GM18873 (cell line): ENCODE results near the gene NRK.
"Not testable (repeated sequence)": the region's sequence is repeated elsewhere in the genome, so short reads cannot be mapped to it uniquely, and the experiment has no call there.

Source experiments
- ATAC-seq: cut with Tn5 transposase; IDR thresholded peaks from one replicate; pipeline ENCODE4 v1.9.1; 2021; ENCODE audit warnings: mild to moderate bottlenecking, moderate library complexity, moderate number of reproducible peaks; ENCODE audit not compliant: unreplicated experiment, low FRiP score

Gene NRK

GRCh38 chrX:105822138-105823091 is at the start of gene NRK:
TSS of gene NRK (plus strand) at chrX:105822539. CDS start at chrX:105822846, 307 bp downstream.
- ATAC-seq = no peak

GRCh38 chrX:105773801-105774200 is 48.5 kb upstream of the NRK start:
- no peak for ATAC-seq

- ATAC-seq = no peak
Measured at GRCh38 chrX:105775679-105776078, 46.7 kb upstream of the NRK start.

GRCh38 chrX:105781804-105782203 is 40.5 kb upstream of the NRK start:
- no peak for ATAC-seq

- not testable (repeated sequence) for ATAC-seq
Measured at GRCh38 chrX:105796877-105797276, 25.5 kb upstream of the NRK start.

GRCh38 chrX:105803891-105804290 is 18.4 kb upstream of the NRK start:
- no peak for ATAC-seq

- not testable (repeated sequence) for ATAC-seq
Measured at GRCh38 chrX:105805655-105806054, 16.7 kb upstream of the NRK start.

- no peak for ATAC-seq
Measured at GRCh38 chrX:105816517-105816916, 5.8 kb upstream of the NRK start.

- ATAC-seq = no peak
Measured at GRCh38 chrX:105820247-105820646, 2.1 kb upstream of the NRK start.

GRCh38 chrX:105821471-105822121 is 743 bp upstream of the NRK start:
- no peak for ATAC-seq

GRCh38 chrX:105823092-105823455 is 735 bp downstream of the NRK start:
- ATAC-seq = no peak

- no peak for ATAC-seq
Measured at GRCh38 chrX:105829011-105829410, 6.7 kb downstream of the NRK start.

- no peak for ATAC-seq
Measured at GRCh38 chrX:105837232-105837631, 14.9 kb downstream of the NRK start.

- no peak for ATAC-seq
Measured at GRCh38 chrX:105845631-105846030, 23.3 kb downstream of the NRK start.

GRCh38 chrX:105850100-105850499 is 27.8 kb downstream of the NRK start:
- ATAC-seq = not testable (repeated sequence)

- no peak for ATAC-seq
Measured at GRCh38 chrX:105865709-105866108, 43.4 kb downstream of the NRK start.

- no peak for ATAC-seq
Measured at GRCh38 chrX:105869701-105870100, 47.4 kb downstream of the NRK start.

- no peak for ATAC-seq
Measured at GRCh38 chrX:105870445-105870844, 48.1 kb downstream of the NRK start.

GRCh38 chrX:105872941-105873340 is 50.6 kb downstream of the NRK start:
- ATAC-seq = no peak

GRCh38 chrX:105874790-105875189 is 52.5 kb downstream of the NRK start:
- no peak for ATAC-seq

GRCh38 chrX:105876658-105877057 is 54.3 kb downstream of the NRK start:
- no peak for ATAC-seq

GRCh38 chrX:105880491-105880890 is 58.2 kb downstream of the NRK start:
- no peak for ATAC-seq
